ENCODE measurements around the gene CSNK1G1.

The CSNK1G1 gene

GRCh38 chr15:64157599-64158125 is 198.3 kb downstream of the CSNK1G1 start:
- TF ChIP-seq CTCF (conservative IDR thresholded peaks at IDR 0.05; ENCODE audit: low read length), result no peak
- no peak overlapping the region for H3K4me3 ChIP-seq (ENCODE audit: low read length)
- no peak for DNase-seq (ENCODE audit: low read depth)

- no peak for TF ChIP-seq CTCF (conservative IDR thresholded peaks at IDR 0.05; ENCODE audit: low read length)
- H3K4me3 ChIP-seq (ENCODE audit: low read length), result no peak overlapping the region
- DNase-seq (ENCODE audit: low read depth), result no peak
Measured at GRCh38 chr15:64156652-64157331, 199.2 kb downstream of the CSNK1G1 start.

DNA sequence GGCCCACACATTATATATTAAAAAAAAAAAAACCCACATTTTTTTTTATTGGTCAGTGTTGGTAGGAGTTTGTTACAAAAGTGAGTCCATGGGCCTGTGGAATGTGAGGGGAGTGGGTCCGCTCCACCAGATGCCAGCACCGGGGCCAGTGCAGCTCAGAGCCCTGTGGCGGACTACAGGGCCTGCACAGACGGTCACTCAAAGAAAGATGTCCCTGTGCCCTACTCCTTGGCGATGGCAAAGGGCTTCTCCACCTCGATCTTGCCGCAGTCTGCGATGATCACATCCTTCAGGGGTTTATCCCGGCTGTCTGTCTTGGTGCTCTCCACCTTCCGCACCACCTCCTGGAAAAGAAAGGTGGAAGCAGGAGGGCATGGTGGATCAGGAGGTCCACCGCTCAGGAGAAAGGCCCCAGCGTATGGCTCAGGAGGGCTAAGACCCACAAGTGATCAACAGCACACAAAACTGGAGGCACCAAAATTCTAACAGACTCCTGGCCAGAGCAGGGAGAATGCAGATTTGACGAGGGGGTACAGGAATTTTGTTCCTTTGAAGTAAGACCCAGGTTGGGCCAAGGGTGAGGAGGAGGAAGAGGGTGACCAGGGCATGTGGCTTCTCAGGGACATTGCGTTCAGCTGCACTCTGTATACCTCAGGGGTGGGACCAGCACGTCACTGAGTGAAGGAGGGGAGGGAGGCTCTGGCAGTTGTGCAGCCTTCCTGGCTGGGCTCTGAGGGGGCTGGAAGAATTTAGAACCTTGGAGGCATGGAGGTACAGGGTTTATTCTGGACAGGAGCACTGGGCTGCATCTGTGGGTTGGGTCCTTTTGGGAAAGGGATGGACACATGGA is 199.9 kb downstream of the CSNK1G1 start:
- no peak for DNase-seq (ENCODE audit: low read depth)
- H3K4me3 ChIP-seq (ENCODE audit: low read length), result no peak overlapping the region

DNA sequence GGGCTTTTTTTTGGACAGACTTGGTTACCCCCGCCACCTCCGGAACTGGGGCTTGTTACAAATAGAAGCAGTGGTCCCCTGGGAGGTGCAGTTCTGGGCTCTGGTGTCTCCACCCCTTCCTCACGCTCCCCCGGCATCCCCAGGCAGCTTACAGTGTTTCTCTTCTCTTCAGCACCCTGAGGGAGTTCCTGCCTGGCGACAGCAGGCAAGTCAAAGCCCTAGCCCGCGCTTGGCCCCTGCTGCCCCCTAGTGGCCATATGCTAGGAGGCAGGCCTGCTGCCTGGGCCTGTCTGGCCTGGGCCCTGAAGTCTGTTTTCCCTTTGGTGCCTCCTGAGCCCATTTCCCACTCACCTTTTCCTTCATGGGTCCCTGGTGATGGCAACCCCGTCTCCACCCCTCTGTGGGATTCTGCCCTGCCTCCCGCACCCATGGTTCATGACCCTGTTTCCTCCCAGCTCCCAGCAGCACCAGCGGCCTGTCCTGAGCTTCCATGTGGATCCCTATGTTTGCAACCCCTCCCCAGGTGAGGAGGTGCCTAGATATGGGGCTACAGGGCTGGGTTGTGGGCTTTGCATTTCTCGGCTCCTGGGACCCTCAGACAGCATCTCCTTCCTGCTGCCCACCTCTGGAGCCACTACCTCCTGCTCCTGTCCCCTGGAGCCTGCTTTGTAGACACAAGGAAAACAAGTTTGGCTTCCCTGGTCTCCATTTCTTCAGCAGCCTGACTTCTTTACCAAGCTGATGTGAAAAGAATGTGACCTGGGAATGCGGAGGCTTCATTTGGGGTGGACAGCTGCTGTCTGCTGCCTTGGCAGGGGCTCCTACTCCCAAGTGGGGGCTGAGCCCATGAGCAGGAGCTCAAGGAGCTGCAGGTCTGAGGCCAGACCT is 202.2 kb downstream of the CSNK1G1 start:
- H3K4me3 ChIP-seq (ENCODE audit: low read length), result no peak overlapping the region
- TF ChIP-seq CTCF (conservative IDR thresholded peaks at IDR 0.05; ENCODE audit: low read length), result peak; percentile 94
- peak; percentile 80 for DNase-seq (ENCODE audit: low read depth)

More for the DNA sequence above, 199.9 kb downstream of the CSNK1G1 start:
- no peak for TF ChIP-seq CTCF (conservative IDR thresholded peaks at IDR 0.05; ENCODE audit: low read length)

DNA sequence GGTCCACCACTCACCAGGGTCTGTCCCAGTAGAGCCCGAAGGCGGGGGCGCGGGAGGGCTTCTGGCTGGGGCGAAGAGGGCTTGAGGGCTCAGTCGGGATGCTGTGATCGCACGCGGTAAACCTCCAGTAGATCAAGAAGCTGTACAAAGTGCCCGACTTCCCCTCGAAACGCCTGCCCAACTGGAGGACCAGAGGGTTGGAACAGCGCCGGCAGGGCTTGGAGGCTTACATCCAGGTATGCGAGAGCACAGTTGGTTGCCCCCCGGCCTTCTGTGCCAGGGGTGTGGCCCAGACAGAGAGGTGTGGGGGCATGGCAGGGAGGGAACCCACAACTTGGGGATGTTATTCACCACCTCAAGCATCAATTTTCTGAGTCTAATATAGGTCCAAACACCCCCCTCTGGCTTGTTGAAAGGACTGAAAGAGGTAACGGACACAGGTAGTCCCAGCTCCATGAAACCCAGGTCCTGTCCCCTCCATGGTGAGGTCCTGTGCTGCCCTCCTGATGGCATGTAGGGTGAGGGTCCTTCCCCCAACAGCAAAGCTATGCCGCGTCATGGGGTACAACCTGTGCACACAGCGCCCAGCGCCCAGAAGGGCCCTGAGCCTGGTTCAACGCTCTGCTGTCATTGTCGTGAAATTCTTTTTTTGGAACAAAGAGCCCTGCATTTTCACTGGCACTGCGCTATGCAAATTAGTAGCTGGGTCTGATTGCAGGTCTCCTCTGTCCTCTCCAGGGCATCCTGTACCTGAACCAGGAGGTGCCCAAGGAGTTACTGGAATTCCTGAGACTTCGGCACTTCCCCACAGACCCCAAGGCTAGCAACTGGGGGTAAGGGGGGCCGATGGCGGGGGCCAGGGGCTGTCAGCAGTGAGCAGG is 203.2 kb downstream of the CSNK1G1 start:
- DNase-seq (ENCODE audit: low read depth), result no peak
- no peak overlapping the region for H3K4me3 ChIP-seq (ENCODE audit: low read length)
- TF ChIP-seq CTCF (conservative IDR thresholded peaks at IDR 0.05; ENCODE audit: low read length), result no peak

Measured in AG10803 (cell line).